ENCODE measurements around the gene GUCY2D. TPM values are rescaled to one million over a fixed set of nuclear protein-coding genes. Genes with fewer than 3 reads are reported as not detected.
"Not testable (repeated sequence)": the region's sequence is repeated elsewhere in the genome, so short reads cannot be mapped to it uniquely, and the experiment has no call there.

The GUCY2D gene
- total and polyA plus RNA-seq, 2 donors = not detected

- H3K4me3 ChIP-seq (ENCODE audit: low read depth, low read length) = peak overlapping the region; percentile 9
- no peak for DNase-seq (ENCODE audit: extremely low spot score)
- H3K36me3 ChIP-seq (ENCODE audit: insufficient read depth) = no peaks in the 10 kb centered on the region
- no peaks in the 10 kb centered on the region for H3K4me1 ChIP-seq (ENCODE audit: insufficient read depth)
- no peak overlapping the region for H3K27ac ChIP-seq (ENCODE audit: low read depth)
- 35% methylated on average over 12 of the region's 12 CpGs for WGBS
Measured at GRCh38 chr17:8016632-8017424, 14.4 kb downstream of the GUCY2D start.

GRCh38 chr17:8018436-8018835, 16.0 kb downstream of the GUCY2D start:
- Histone ChIP-seq H3K4me3 (ENCODE audit: low read depth, low read length) (no peak overlapping the region), H3K36me3 (ENCODE audit: insufficient read depth) (no peaks in the 10 kb centered on the region), H3K4me1 (ENCODE audit: insufficient read depth) (no peaks in the 10 kb centered on the region), H3K27ac (ENCODE audit: low read depth) (no peak overlapping the region)
- DNase-seq (ENCODE audit: extremely low spot score) = no peak
- 79% methylated on average over 3 of the region's 3 CpGs for WGBS

GRCh38 chr17:8019166-8019565, 16.8 kb downstream of the GUCY2D start:
- no peak for DNase-seq (ENCODE audit: extremely low spot score)
- H3K4me1 ChIP-seq (ENCODE audit: insufficient read depth) = no peaks in the 10 kb centered on the region
- WGBS = 48% methylated on average over 5 of the region's 5 CpGs
- no peaks in the 10 kb centered on the region for H3K36me3 ChIP-seq (ENCODE audit: insufficient read depth)
- H3K4me3 ChIP-seq (ENCODE audit: low read depth, low read length) = no peak overlapping the region
- H3K27ac ChIP-seq (ENCODE audit: low read depth) = no peak overlapping the region

GRCh38 chr17:8019665-8020650, 17.5 kb downstream of the GUCY2D start:
- no peaks in the 10 kb centered on the region for H3K36me3 ChIP-seq (ENCODE audit: insufficient read depth)
- no peaks in the 10 kb centered on the region for H3K4me1 ChIP-seq (ENCODE audit: insufficient read depth)
- 78% methylated on average over 16 of the region's 16 CpGs for WGBS
- DNase-seq (ENCODE audit: extremely low spot score) = no peak
- no peak overlapping the region for H3K27ac ChIP-seq (ENCODE audit: low read depth)
- no peak overlapping the region for H3K4me3 ChIP-seq (ENCODE audit: low read depth, low read length)

- no peaks in the 10 kb centered on the region for H3K4me1 ChIP-seq (ENCODE audit: insufficient read depth)
- 89% methylated on average over 9 of the region's 9 CpGs for WGBS
- no peak overlapping the region for H3K4me3 ChIP-seq (ENCODE audit: low read depth, low read length)
- no peak overlapping the region for H3K27ac ChIP-seq (ENCODE audit: low read depth)
- H3K36me3 ChIP-seq (ENCODE audit: insufficient read depth) = no peaks in the 10 kb centered on the region
- DNase-seq (ENCODE audit: extremely low spot score) = no peak
Measured at GRCh38 chr17:8020776-8021564, 18.6 kb downstream of the GUCY2D start.

GRCh38 chr17:8021565-8022359, 19.3 kb downstream of the GUCY2D start:
- Histone ChIP-seq H3K27ac (ENCODE audit: low read depth) (no peak overlapping the region), H3K4me1 (ENCODE audit: insufficient read depth) (no peaks in the 10 kb centered on the region), H3K4me3 (ENCODE audit: low read depth, low read length) (no peak overlapping the region), H3K36me3 (ENCODE audit: insufficient read depth) (no peaks in the 10 kb centered on the region)
- no peak for DNase-seq (ENCODE audit: extremely low spot score)
- WGBS = 91% methylated on average over 13 of the region's 13 CpGs

GRCh38 chr17:8022360-8023003, 20.1 kb downstream of the GUCY2D start:
- DNase-seq (ENCODE audit: extremely low spot score) = no peak
- H3K27ac ChIP-seq (ENCODE audit: low read depth) = no peak overlapping the region
- WGBS = 81% methylated on average over 4 of the region's 4 CpGs
- H3K4me3 ChIP-seq (ENCODE audit: low read depth, low read length) = no peak overlapping the region
- H3K36me3 ChIP-seq (ENCODE audit: insufficient read depth) = no peaks in the 10 kb centered on the region
- H3K4me1 ChIP-seq (ENCODE audit: insufficient read depth) = no peaks in the 10 kb centered on the region

- H3K27ac ChIP-seq (ENCODE audit: low read depth); H3K4me3 ChIP-seq (ENCODE audit: low read depth, low read length); H3K4me1 ChIP-seq (ENCODE audit: insufficient read depth); H3K36me3 ChIP-seq (ENCODE audit: insufficient read depth); DNase-seq (ENCODE audit: extremely low spot score): not testable (repeated sequence)
- WGBS = 76% methylated on average over 6 of the region's 6 CpGs
Measured at GRCh38 chr17:8024161-8024560, 21.7 kb downstream of the GUCY2D start.

GRCh38 chr17:8025176-8025911, 22.9 kb downstream of the GUCY2D start:
- WGBS = 72% methylated on average over 9 of the region's 9 CpGs
- no peaks in the 10 kb centered on the region for H3K36me3 ChIP-seq (ENCODE audit: insufficient read depth)
- no peak overlapping the region for H3K27ac ChIP-seq (ENCODE audit: low read depth)
- no peaks in the 10 kb centered on the region for H3K4me1 ChIP-seq (ENCODE audit: insufficient read depth)
- H3K4me3 ChIP-seq (ENCODE audit: low read depth, low read length) = no peak overlapping the region
- no peak for DNase-seq (ENCODE audit: extremely low spot score)

GRCh38 chr17:8029121-8029520, 26.7 kb downstream of the GUCY2D start:
- Histone ChIP-seq H3K27ac (ENCODE audit: low read depth) (no peak overlapping the region), H3K4me1 (ENCODE audit: insufficient read depth) (no peaks in the 10 kb centered on the region), H3K4me3 (ENCODE audit: low read depth, low read length) (no peak overlapping the region), H3K36me3 (ENCODE audit: insufficient read depth) (no peaks in the 10 kb centered on the region)
- DNase-seq (ENCODE audit: extremely low spot score) = no peak
- WGBS = 65% methylated on average over 5 of the region's 5 CpGs

- H3K4me3 ChIP-seq (ENCODE audit: low read depth, low read length) = no peak overlapping the region
- H3K36me3 ChIP-seq (ENCODE audit: insufficient read depth) = no peaks in the 10 kb centered on the region
- WGBS = 56% methylated on average over 6 of the region's 6 CpGs
- H3K4me1 ChIP-seq (ENCODE audit: insufficient read depth) = no peaks in the 10 kb centered on the region
- DNase-seq (ENCODE audit: extremely low spot score) = no peak
- no peak overlapping the region for H3K27ac ChIP-seq (ENCODE audit: low read depth)
Measured at GRCh38 chr17:8031261-8031661, 28.8 kb downstream of the GUCY2D start.

- no peaks in the 10 kb centered on the region for H3K4me1 ChIP-seq (ENCODE audit: insufficient read depth)
- H3K36me3 ChIP-seq (ENCODE audit: insufficient read depth) = no peaks in the 10 kb centered on the region
- no peak for DNase-seq (ENCODE audit: extremely low spot score)
- H3K4me3 ChIP-seq (ENCODE audit: low read depth, low read length) = no peak overlapping the region
- H3K27ac ChIP-seq (ENCODE audit: low read depth) = no peak overlapping the region
- 83% methylated on average over 1 of the region's 1 CpG for WGBS
Measured at GRCh38 chr17:8031950-8032349, 29.5 kb downstream of the GUCY2D start.
